Spleen (tissue), 11 donors: Measurements from ENCODE around the gene RPF1. TPM values are rescaled to one million over a fixed set of nuclear protein-coding genes. Genes with fewer than 3 reads are reported as not detected.

Experiments
- DNase-seq: peaks from one replicate; pipeline ENCODE4 v3.0.0-alpha.2; 2020
- H3K27ac ChIP-seq, 8 donors: fragments of 200-600 bp; sonication (generic) in 7 of 8; 1 replicate in 4 of 8; 2 replicates in 4 of 8; pipeline versions ENCODE4 v1.5.0 to v1.8.0; 2016 to 2021; ENCODE audit warnings: inconsistent platforms in 4 of 8, mild to moderate bottlenecking in 4 of 8, moderate library complexity in 1 of 8
- H3K27me3 ChIP-seq, 7 donors: fragments of 200-600 bp; sonication (generic) in 6 of 7; replicated peaks in 1 of 7; 1 replicate in 4 of 7; 2 replicates in 3 of 7; pipeline versions ENCODE4 v1.5.0 to v1.8.0; 2016 to 2021; ENCODE audit warnings: inconsistent platforms in 3 of 7, mild to moderate bottlenecking in 1 of 7
- H3K36me3 ChIP-seq, 6 donors: fragments of 200-600 bp; sonication (generic) in 5 of 6; 1 replicate in 4 of 6; 2 replicates in 2 of 6; pipeline versions ENCODE4 v1.5.0 to v1.8.0; 2016 to 2021; ENCODE audit warnings: inconsistent platforms in 2 of 6
- H3K4me1 ChIP-seq, 6 donors: fragments of 200-600 bp; sonication (generic) in 5 of 6; 1 replicate in 3 of 6; 2 replicates in 3 of 6; pipeline versions ENCODE4 v1.5.0 to v1.8.0; 2016 to 2021; ENCODE audit warnings: inconsistent platforms in 3 of 6
- H3K4me3 ChIP-seq, 8 donors: fragments of 200-600 bp; sonication (generic) in 7 of 8; 1 replicate in 4 of 8; 2 replicates in 4 of 8; pipeline versions ENCODE4 v1.5.0 to v1.8.0; 2016 to 2021; ENCODE audit warnings: inconsistent platforms in 4 of 8, mild to moderate bottlenecking in 4 of 8, moderate library complexity in 2 of 8
- H3K9me3 ChIP-seq, 8 donors: fragments of 200-600 bp; sonication (generic) in 7 of 8; 1 replicate in 4 of 8; 2 replicates in 4 of 8; pipeline versions ENCODE4 v1.5.0 to v1.8.0; 2016 to 2021; ENCODE audit warnings: inconsistent platforms in 4 of 8
- CTCF ChIP-seq, 11 experiments: fragments of 200-600 bp in 7 of 11; fragments of 450-650 bp in 4 of 11; sonication (generic) in 4 of 11; IDR thresholded peaks in 8 of 11; conservative IDR thresholded peaks in 3 of 11; 1 replicate in 7 of 11; 2 replicates in 4 of 11; pipeline versions ENCODE4 v1.4.0 to v1.8.0; 2016 to 2021; ENCODE audit warnings: antibody characterized with exemption in 11 of 11, inconsistent platforms in 4 of 11, mild to moderate bottlenecking in 1 of 11
- POLR2A ChIP-seq, 3 donors: fragments of 450-650 bp; IDR thresholded peaks; one replicate each; pipeline ENCODE4 v1.5.1; 2017; ENCODE audit warnings: antibody characterized with exemption in 3 of 3, mild to moderate bottlenecking in 1 of 3
- POLR2AphosphoS5 ChIP-seq, 3 donors: sonication (generic); formaldehyde crosslinking; IDR thresholded peaks; one replicate each; pipeline ENCODE4 v1.5.1; 2017; ENCODE audit warnings: antibody characterized with exemption in 3 of 3
- WGBS, 5 donors: extraction: QIAGEN DNeasy Blood & Tissue Kit in 3 of 5; methylation state at CpG; one replicate each; pipeline versions ENCODE4 v1.1.5 to v1.1.7; 2013 to 2018; 5-methylcytosine and 5-hydroxymethylcytosine counted together
- intact Hi-C: fragments of 100-400 bp; cut with DNase I; formaldehyde crosslinking; loops from one replicate; pipeline ENCODE4 v1.15.0; 2023; ENCODE audit warnings: low total_unique reads
- polyA plus RNA-seq, 3 donors: library from polyadenylated mRNA; stranded (reverse); fragments of 200-250 nt; gene quantifications; one replicate each; pipeline ENCODE4 v1.2.1, GENCODE V29; 2013
- total RNA-seq, 7 donors: library from RNA; depleted of rRNA in 3 of 7; stranded (reverse); fragments of >200 nt in 3 of 7; fragmentation: NEBNext Ultra II Directional in 4 of 7; extraction: Animal tissue kit (Norgen Biotek cat#: 25700) in 4 of 7; gene quantifications; one replicate each; pipeline versions ENCODE4 v1.1.0 to v1.2.1, GENCODE V29; 2016 to 2021
- donor health status: healthy with polysubstance abuse.
- donor health status: DM: no; HTN: no; CAD: no; lungs with moderate emphysema.
- donor health status: DM: no; HTN: no; CAD: no.
- donor health status: Bipolar disorder and iron deficiency.
- donor health status: healthy.
- donor health status: DM: no; HTN: no; CAD: no.
- donor health status: DM: yes; HTN: yes; CAD: no.

Gene RPF1
- total and polyA plus RNA-seq, 10 donors, result 22.4 to 54.8 (median 29.3) TPM

- no peaks in the 10 kb centered on the region for H3K27me3 ChIP-seq
- WGBS, 5 donors, result 71 to 79% (median 73%) methylated on average over 6 of the region's 6 CpGs
Observed at GRCh38 chr1:84434081-84434769, 44.8 kb upstream of the RPF1 start.

GRCh38 chr1:84434801-84435549 is 44.1 kb upstream of the RPF1 start:
- Histone ChIP-seq H3K36me3 (no peaks in the 10 kb centered on the region), H3K4me1 (peaks cover 13 to 53% (median 43%) of the 10 kb centered on the region in 6 donors), H3K27me3 (no peaks in the 10 kb centered on the region), H3K27ac (peak overlapping the region; percentile 40 to 75 (median 62)), H3K4me3 (peak overlapping the region in 1 of 8 donors; percentile 14), H3K9me3 (peaks cover 0 to 6% (median 3%) of the 10 kb centered on the region in 8 donors)
- TF ChIP-seq POLR2AphosphoS5 (IDR thresholded peaks at IDR 0.05) (no peak), CTCF (IDR thresholded peaks at IDR 0.05 in 8 of 11, conservative IDR thresholded peaks at IDR 0.05 in 3 of 11) (no peak), POLR2A (IDR thresholded peaks at IDR 0.05) (no peak)
- 20 to 29% (median 23%) methylated on average over 4 of the region's 4 CpGs for WGBS, 5 donors
- no peak for DNase-seq
- intact Hi-C loops, result loop anchor here (5.0 to 10.0 kb wide), 2 partner anchors 293 to 320 kb away; partner anchors contain the start of gene PRKACB

More at GRCh38 chr1:84434081-84434769, 44.8 kb upstream of the RPF1 start:
- peak overlapping the region in 5 of 8 donors; percentile 58 to 75 (median 63) for H3K27ac ChIP-seq
- intact Hi-C loops, result loop anchor here (5.0 to 10.0 kb wide), 2 partner anchors 292 to 321 kb away; partner anchors contain the start of gene PRKACB
- no peak for DNase-seq
- H3K9me3 ChIP-seq, result peaks cover 0 to 13% (median 10%) of the 10 kb centered on the region in 8 donors
- H3K4me3 ChIP-seq, result peak overlapping the region in 1 of 8 donors; percentile 14
- no peak for TF ChIP-seq CTCF (IDR thresholded peaks at IDR 0.05 in 8 of 11, conservative IDR thresholded peaks at IDR 0.05 in 3 of 11)
- TF ChIP-seq POLR2AphosphoS5 (IDR thresholded peaks at IDR 0.05), result no peak
- no peak for TF ChIP-seq POLR2A (IDR thresholded peaks at IDR 0.05)
- H3K36me3 ChIP-seq, result no peaks in the 10 kb centered on the region
- peaks cover 13 to 53% (median 43%) of the 10 kb centered on the region in 6 donors for H3K4me1 ChIP-seq

- Histone ChIP-seq H3K27ac (peak overlapping the region; percentile 28 to 75 (median 55)), H3K27me3 (no peaks in the 10 kb centered on the region), H3K9me3 (no peaks in the 10 kb centered on the region), H3K4me3 (peak overlapping the region in 1 of 8 donors; percentile 42), H3K36me3 (no peaks in the 10 kb centered on the region), H3K4me1 (peaks cover 13 to 55% (median 44%) of the 10 kb centered on the region in 6 donors)
- no peak for DNase-seq
- TF ChIP-seq POLR2AphosphoS5 (IDR thresholded peaks at IDR 0.05), result no peak
- no peak for TF ChIP-seq POLR2A (IDR thresholded peaks at IDR 0.05)
- no peak for TF ChIP-seq CTCF (IDR thresholded peaks at IDR 0.05 in 8 of 11, conservative IDR thresholded peaks at IDR 0.05 in 3 of 11)
- intact Hi-C loops, result loop anchor here (10.0 kb wide), 1 partner anchor 318 kb away; no protein-coding TSS in a partner anchor
- WGBS, 5 donors, result 30 to 39% (median 32%) methylated on average over 5 of the region's 5 CpGs
Observed at GRCh38 chr1:84436876-84437655, 42.0 kb upstream of the RPF1 start.
